ENCODE results near the gene S100A4.
A peak's percentile ranks its signal among the peaks of the same experiment; 100 is the strongest.

Gene S100A4

GRCh38 chr1:153507926-153508583 lies 37.6 kb downstream of the S100A4 start:
- TF ChIP-seq CTCF (conservative IDR thresholded peaks at IDR 0.05; ENCODE audit: low read length) = no peak
- H3K4me3 ChIP-seq (ENCODE audit: low read length) = no peak overlapping the region
- no peak for DNase-seq (ENCODE audit: low read depth)

- no peak for TF ChIP-seq CTCF (conservative IDR thresholded peaks at IDR 0.05; ENCODE audit: low read length)
- H3K4me3 ChIP-seq (ENCODE audit: low read length) = peak overlapping the region; percentile 37; the same call in 1 of the 2 replicates
- DNase-seq (ENCODE audit: low read depth) = peak; percentile 88
Measured at GRCh38 chr1:153506831-153507413, 38.7 kb downstream of the S100A4 start.

- no peak for TF ChIP-seq CTCF (conservative IDR thresholded peaks at IDR 0.05; ENCODE audit: low read length)
- DNase-seq (ENCODE audit: low read depth) = no peak
- no peak overlapping the region for H3K4me3 ChIP-seq (ENCODE audit: low read length)
Measured at GRCh38 chr1:153506386-153506785, 39.2 kb downstream of the S100A4 start.

- H3K4me3 ChIP-seq (ENCODE audit: low read length) = no peak overlapping the region
- DNase-seq (ENCODE audit: low read depth) = peak; percentile 28
- no peak for TF ChIP-seq CTCF (conservative IDR thresholded peaks at IDR 0.05; ENCODE audit: low read length)
Measured at GRCh38 chr1:153505576-153505975, 40.0 kb downstream of the S100A4 start.

- no peak for DNase-seq (ENCODE audit: low read depth)
- no peak for TF ChIP-seq CTCF (conservative IDR thresholded peaks at IDR 0.05; ENCODE audit: low read length)
Measured at GRCh38 chr1:153503766-153504165, 41.8 kb downstream of the S100A4 start.

GRCh38 chr1:153498746-153499145 lies 46.9 kb downstream of the S100A4 start:
- DNase-seq (ENCODE audit: low read depth) = no peak
- no peak for TF ChIP-seq CTCF (conservative IDR thresholded peaks at IDR 0.05; ENCODE audit: low read length)
- no peak overlapping the region for H3K4me3 ChIP-seq (ENCODE audit: low read length)

More at GRCh38 chr1:153503766-153504165, 41.8 kb downstream of the S100A4 start:
- H3K4me3 ChIP-seq (ENCODE audit: low read length) = no peak overlapping the region

GRCh38 chr1:153495536-153495935 lies 50.1 kb downstream of the S100A4 start:
- no peak overlapping the region for H3K4me3 ChIP-seq (ENCODE audit: low read length)
- no peak for TF ChIP-seq CTCF (conservative IDR thresholded peaks at IDR 0.05; ENCODE audit: low read length)
- no peak for DNase-seq (ENCODE audit: low read depth)
